HG02610 (cell line): ENCODE results near the gene BICDL2.
A peak's percentile ranks its signal among the peaks of the same experiment; 100 is the strongest.

Experiments
- ATAC-seq: cut with Tn5 transposase; IDR thresholded peaks from one replicate; pipeline ENCODE4 v1.9.1; 2021; ENCODE audit warnings: mild to moderate bottlenecking, moderate library complexity; ENCODE audit not compliant: unreplicated experiment

BICDL2 gene

GRCh38 chr16:3026609-3027488, 9.9 kb downstream of the BICDL2 start:
- ATAC-seq, result no peak

GRCh38 chr16:3026003-3026378, 10.8 kb downstream of the BICDL2 start:
- ATAC-seq, result no peak

- no peak for ATAC-seq
Measured at GRCh38 chr16:3025032-3026002, 11.4 kb downstream of the BICDL2 start.

DNA sequence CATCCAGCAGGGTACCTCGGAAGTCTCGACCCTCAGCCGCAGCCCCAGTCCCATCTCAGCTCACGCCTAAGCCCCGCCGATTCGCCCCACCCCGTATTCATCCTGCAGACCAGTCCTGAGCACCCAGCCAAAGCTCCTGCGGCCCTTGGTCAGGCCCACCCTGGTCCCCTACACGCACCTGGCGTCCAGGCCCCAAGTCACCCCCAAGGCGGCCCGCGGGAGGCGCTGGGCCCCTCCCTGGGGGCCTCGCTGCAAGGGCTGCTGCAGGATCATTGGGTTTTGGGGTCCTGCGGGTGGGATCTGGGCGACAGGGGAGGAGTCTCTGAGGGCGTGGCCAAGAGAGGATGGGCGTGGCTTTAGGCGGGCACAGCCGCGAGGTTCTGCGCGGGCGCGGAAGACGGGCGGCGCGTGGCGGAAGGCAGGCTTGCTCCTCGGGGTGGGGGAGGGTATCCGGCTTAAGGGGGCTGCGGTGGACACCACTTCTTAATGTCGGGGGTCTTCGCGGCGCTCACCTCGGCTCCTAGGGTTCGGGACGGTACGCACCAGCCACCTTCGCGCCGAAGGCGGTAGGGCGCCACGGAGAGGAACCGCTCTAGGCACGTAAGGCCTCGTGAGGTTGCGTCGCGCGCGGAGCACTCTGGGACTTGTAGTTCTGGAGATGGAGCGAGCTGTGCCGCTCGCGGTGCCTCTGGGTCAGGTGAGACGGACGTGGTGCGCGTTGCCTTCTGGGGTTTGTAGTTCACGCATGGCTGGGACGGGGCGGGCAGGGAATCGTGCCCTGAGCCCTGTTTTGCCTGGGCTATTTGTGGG, 12.9 kb downstream of the BICDL2 start, which contains the start of the genes HCFC1R1 and THOC6:
TSS of gene HCFC1R1 (minus strand) at position 274 of the 810 bp plus-strand sequence. CDS start at position 273, 1 bp downstream.
TSS of gene THOC6 (plus strand) at position 367 of the 810 bp plus-strand sequence. CDS start at position 659, 292 bp downstream.
- ATAC-seq, result peak; percentile 76

GRCh38 chr16:3023415-3023668, 13.4 kb downstream of the BICDL2 start:
- no peak for ATAC-seq

GRCh38 chr16:3022684-3023414, 13.9 kb downstream of the BICDL2 start:
- ATAC-seq, result no peak

DNA sequence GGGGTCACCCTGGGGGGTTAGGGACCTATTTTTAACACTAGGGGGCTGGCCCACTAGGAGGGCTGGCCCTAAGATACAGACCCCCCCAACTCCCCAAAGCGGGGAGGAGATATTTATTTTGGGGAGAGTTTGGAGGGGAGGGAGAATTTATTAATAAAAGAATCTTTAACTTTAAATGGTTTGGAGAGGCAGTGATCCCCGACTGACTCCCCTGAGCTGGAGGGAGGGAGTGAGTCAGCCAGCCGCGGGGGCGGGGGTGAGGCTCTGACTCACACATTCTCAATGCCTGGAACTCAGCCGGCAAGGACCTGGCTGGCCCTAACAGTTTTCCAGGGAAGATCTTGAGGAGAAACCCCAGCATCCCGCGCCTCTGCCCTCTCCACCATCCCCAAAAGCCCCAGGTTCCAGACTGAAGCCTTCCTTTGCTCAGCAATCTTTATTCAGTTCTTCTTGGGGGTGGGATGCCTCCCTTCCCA, 14.5 kb downstream of the BICDL2 start:
- no peak for ATAC-seq

DNA sequence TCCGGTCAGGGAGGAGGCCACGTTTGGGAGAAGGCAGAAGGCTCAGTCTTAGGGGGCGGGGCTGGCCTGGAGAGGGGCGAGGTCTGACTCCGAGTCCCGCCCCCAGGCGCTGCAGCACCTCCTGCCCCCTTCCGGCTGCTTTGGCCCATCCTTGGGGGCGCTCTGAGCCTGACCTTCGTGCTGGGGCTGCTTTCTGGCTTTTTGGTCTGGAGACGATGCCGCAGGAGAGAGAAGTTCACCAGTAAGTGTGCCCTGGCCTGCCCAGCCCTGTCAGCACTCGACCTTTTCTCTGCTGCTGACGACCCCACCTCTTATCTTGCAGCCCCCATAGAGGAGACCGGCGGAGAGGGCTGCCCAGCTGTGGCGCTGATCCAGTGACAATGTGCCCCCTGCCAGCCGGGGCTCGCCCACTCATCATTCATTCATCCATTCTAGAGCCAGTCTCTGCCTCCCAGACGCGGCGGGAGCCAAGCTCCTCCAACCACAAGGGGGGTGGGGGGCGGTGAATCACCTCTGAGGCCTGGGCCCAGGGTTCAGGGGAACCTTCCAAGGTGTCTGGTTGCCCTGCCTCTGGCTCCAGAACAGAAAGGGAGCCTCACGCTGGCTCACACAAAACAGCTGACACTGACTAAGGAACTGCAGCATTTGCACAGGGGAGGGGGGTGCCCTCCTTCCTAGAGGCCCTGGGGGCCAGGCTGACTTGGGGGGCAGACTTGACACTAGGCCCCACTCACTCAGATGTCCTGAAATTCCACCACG, 15.1 kb downstream of the BICDL2 start:
- no peak for ATAC-seq

- ATAC-seq, result no peak
Measured at GRCh38 chr16:3020604-3021448, 15.9 kb downstream of the BICDL2 start.

DNA sequence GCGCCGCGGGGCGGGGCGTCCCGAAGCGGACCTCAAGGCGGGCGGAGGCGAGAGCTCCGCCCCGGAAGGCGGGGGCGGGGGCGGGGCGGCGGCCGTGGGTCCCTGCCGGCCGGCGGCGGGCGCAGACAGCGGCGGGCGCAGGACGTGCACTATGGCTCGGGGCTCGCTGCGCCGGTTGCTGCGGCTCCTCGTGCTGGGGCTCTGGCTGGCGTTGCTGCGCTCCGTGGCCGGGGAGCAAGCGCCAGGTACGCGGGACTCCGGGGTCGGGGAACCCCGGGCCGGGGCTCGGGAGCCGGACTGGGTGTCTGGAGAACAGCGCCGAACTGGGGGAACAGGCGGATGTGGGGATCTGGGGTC, 16.5 kb downstream of the BICDL2 start, which contains the start of gene TNFRSF12A:
TSS of gene TNFRSF12A (plus strand) at position 122 of the 357 bp plus-strand sequence. CDS start at position 152, 30 bp downstream.
- ATAC-seq, result no peak

GRCh38 chr16:3019594-3020246, 17.0 kb downstream of the BICDL2 start:
- no peak for ATAC-seq

- ATAC-seq, result no peak
Measured at GRCh38 chr16:3017794-3018506, 18.8 kb downstream of the BICDL2 start, which contains the start of gene CLDN6. Gene CLDN6 (minus strand): TSS chr16:3018183. CDS start chr16:3016021, 2,162 bp downstream.

DNA sequence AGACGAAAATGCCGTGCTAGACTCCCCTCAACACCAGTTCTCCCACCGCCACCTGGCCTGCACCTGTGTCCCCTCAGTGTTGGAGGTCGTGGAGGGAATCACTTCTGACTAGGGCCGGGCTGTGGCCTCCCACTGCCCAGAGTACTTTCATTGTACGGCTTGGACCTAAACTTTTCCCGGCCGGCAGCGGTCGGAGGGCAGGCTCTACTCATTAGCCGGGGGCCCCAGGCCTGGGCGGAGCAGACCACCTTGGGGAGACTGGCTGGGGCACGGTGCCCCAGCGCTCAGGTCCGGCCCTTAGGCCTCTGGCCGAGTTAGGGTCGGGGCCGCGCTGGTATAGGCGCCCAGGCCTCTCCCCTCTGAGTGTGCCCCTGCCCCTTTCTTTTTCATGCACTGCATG, 19.4 kb downstream of the BICDL2 start:
- ATAC-seq, result no peak

GRCh38 chr16:3015865-3016521, 20.8 kb downstream of the BICDL2 start:
- ATAC-seq, result no peak

DNA sequence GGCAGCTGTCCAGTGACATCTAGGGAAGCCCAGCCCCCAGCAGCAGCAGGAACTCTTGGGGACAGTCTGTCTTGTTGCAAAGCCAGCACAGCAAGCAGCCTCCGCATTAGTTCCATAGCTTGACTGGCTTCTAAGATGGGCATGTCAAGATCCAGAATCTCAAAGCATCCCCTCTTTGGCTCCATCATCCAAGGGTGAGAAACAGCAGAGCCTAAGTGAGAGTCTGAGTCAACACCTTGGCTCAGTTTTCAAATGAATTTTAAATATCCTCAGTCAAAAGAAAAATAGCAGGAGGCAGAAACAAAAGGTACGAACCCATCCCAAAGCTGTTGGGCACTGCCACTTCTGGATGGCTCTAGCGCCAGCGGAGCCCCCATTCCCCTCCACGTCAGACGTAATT, 21.8 kb downstream of the BICDL2 start:
- ATAC-seq, result no peak

DNA sequence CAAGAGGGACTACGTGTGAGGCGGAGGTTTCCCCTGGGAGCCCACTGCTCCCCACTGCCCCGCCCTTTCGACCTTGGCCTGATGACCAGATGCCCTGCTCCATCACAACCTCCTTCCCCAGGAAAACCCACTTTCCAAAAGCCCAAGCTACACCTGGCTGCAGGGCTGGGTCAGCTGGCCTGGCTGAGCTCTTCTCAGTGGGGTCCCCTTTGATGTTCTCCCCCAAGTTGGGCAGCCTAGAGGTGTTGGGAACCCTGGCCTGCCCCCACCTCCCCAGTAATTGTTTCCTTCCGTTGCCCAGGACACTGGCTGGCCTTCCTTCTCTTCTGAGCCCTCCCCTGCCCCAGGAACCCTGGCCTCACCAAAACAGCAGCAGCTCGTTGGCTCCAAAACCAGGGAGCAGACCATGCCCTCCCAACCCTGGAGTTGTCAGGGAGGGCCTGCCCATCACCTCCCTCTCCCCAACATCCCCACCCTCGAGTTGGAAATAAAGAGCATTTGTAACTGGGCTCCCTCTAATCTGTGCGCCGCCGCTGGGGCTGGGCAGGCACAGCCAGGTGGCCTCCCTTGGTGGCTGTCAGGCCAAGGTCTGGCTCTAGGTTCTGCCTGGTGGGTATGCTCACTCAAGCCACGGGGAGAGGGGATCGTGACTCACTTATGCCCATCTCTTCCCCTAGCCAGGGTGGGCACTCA, 22.6 kb downstream of the BICDL2 start:
- no peak for ATAC-seq
